K562 (cell line): ENCODE data around the gene CREB3L1. TPM values are rescaled to one million over a fixed set of nuclear protein-coding genes. Genes with fewer than 3 reads are reported as not detected.

Experiments
- HBP1 ChIP-seq: fragments of 450-650 bp; formaldehyde crosslinking; IDR thresholded peaks from 2 replicates; pipeline ENCODE4 v1.4.0; 2022; ENCODE audit warnings: missing genetic modification characterization
- HNRNPH1 ChIP-seq: fragments of 200-400 bp; formaldehyde crosslinking; optimal IDR thresholded peaks from 2 replicates; pipeline ENCODE3; 2017; ENCODE audit warnings: low read depth, mild to moderate bottlenecking, low read length, moderate library complexity
- ILF3 ChIP-seq: fragments of 450-650 bp; IDR thresholded peaks from 2 replicates; pipeline ENCODE4 v1.6.1; 2018; ENCODE audit warnings: antibody characterized with exemption, mild to moderate bottlenecking, moderate library complexity, borderline replicate concordance
- LARP7 ChIP-seq: fragments of 450-650 bp; IDR thresholded peaks from 2 replicates; pipeline ENCODE4 v1.6.1; 2016
- MGA ChIP-seq: fragments of 450-650 bp; IDR thresholded peaks from 2 replicates; pipeline ENCODE4 v1.6.1; 2016; ENCODE audit warnings: mild to moderate bottlenecking, moderate library complexity
- NFXL1 ChIP-seq: fragments of 450-650 bp; formaldehyde crosslinking; IDR thresholded peaks from 2 replicates; pipeline ENCODE4 v1.4.0; 2021; ENCODE audit warnings: mild to moderate bottlenecking
- NRF1 ChIP-seq, 2 experiments: fragments of 450-650 bp; IDR thresholded peaks in 1 of 2; conservative IDR thresholded peaks in 1 of 2; 2 replicates each; pipeline ENCODE4 v1.6.1; 2014; ENCODE audit warnings: mild to moderate bottlenecking in 2 of 2
- RFX1 ChIP-seq: fragments of 450-650 bp; IDR thresholded peaks from 2 replicates; pipeline ENCODE4 v1.6.1; 2016; ENCODE audit warnings: mild to moderate bottlenecking, moderate library complexity
- SAFB2 ChIP-seq: fragments of 200-400 bp; formaldehyde crosslinking; IDR thresholded peaks from 2 replicates; pipeline ENCODE4 v1.6.1; 2018; ENCODE audit warnings: borderline replicate concordance, low read length, low read depth, moderate library complexity; ENCODE audit not compliant: severe bottlenecking
- TCF15 ChIP-seq: fragments of 250-450 bp; sonication (Bioruptor Pico); IDR thresholded peaks from 2 replicates; pipeline ENCODE4 v1.8.0; 2022; ENCODE audit warnings: moderate library complexity, mild to moderate bottlenecking, inconsistent platforms
- ZNF57 ChIP-seq: fragments of 450-650 bp; formaldehyde crosslinking; IDR thresholded peaks from 2 replicates; pipeline ENCODE4 v1.4.0; 2020; ENCODE audit warnings: mild to moderate bottlenecking, moderate library complexity
- ZNF639 ChIP-seq, 2 experiments: fragments of 200-800 bp in 1 of 2; sonication (Bioruptor generic) in 1 of 2; sonication (generic) in 1 of 2; formaldehyde crosslinking in 1 of 2; IDR thresholded peaks in 1 of 2; conservative IDR thresholded peaks in 1 of 2; 2 replicates each; pipeline versions ENCODE4 v1.5.0 to v1.6.1; 2016 to 2020; ENCODE audit warnings: missing compliant biosample characterization in 1 of 2, missing genetic modification characterization in 1 of 2, missing genetic modification reagents in 1 of 2
- ZNF766 ChIP-seq: fragments of 200-800 bp; sonication (Bioruptor generic); conservative IDR thresholded peaks from 2 replicates; pipeline ENCODE4 v1.6.1; 2016; ENCODE audit warnings: missing genetic modification characterization, missing compliant biosample characterization
- polyA plus RNA-seq, 8 experiments: library from polyadenylated mRNA; depleted of rRNA in 4 of 8; stranded (reverse) in 5 of 8; unstranded in 3 of 8; fragments of >200 nt; fragmentation: Nextera tagmentation in 2 of 8; fragmentation: Illumina TruSeq in 1 of 8; extraction: Ambion mirVana in 2 of 8; extraction: Trizol in 1 of 8; gene quantifications; 2 replicates each; pipeline versions ENCODE4 v1.2.1 to v1.2.3, GENCODE V29; 2011 to 2014; ENCODE audit warnings: inconsistent platforms in 1 of 8, missing spikeins in 1 of 8
- total RNA-seq, 7 experiments: library from RNA; depleted of rRNA in 6 of 7; stranded (reverse); fragments of >200 nt in 6 of 7; fragmentation: Illumina TruSeq in 2 of 7; extraction: Trizol in 2 of 7; gene quantifications; 2 replicates each; pipeline versions ENCODE4 v1.2.1 to v1.2.3, GENCODE V29; 2011 to 2021; ENCODE audit warnings: low replicate concordance in 1 of 7

Gene CREB3L1
- total and polyA plus RNA-seq, 9 of the 15 experiments (the other 6 are each of a cell fraction or from before 2014, with no cell fraction given), result 1.2 to 27.6 (median 3.7) TPM

GRCh38 chr11:46363031-46363407 is 85.6 kb downstream of the CREB3L1 start (continued):
- TF ChIP-seq MGA, result no peak
- 0 out of 2 replicates have a peak, but pooled peaks have one; percentile 40 for TF ChIP-seq HBP1 (CRISPR knock-in tag)
- TF ChIP-seq HNRNPH1, result no peak
- TF ChIP-seq ZNF639 (CRISPR knock-in tag; conservative IDR thresholded peaks at IDR 0.05 in 1 of 2, IDR thresholded peaks at IDR 0.05 in 1 of 2), result peak in 1 of 2 experiments; percentile 71; a peak in 2 of 4 replicates
- no peak for TF ChIP-seq ILF3
- 0 out of 2 replicates have a peak, but pooled peaks have one; percentile 39 for TF ChIP-seq ZNF57 (CRISPR knock-in tag)
- TF ChIP-seq NFXL1 (CRISPR knock-in tag), result 0 out of 2 replicates have a peak, but pooled peaks have one; percentile 55
- TF ChIP-seq RFX1, result peak; percentile 63; the same call in 1 of the 2 replicates
- TF ChIP-seq TCF15 (CRISPR knock-in tag), result no peak
- 0 out of 4 replicates have a peak, but pooled peaks of 1 of the 2 experiments have one; percentile 17 for TF ChIP-seq NRF1 (conservative IDR thresholded peaks at IDR 0.05 in 1 of 2, IDR thresholded peaks at IDR 0.05 in 1 of 2)
- TF ChIP-seq ZNF766 (CRISPR knock-in tag), result 0 out of 2 replicates have a peak, but pooled peaks have one; percentile 39
- TF ChIP-seq LARP7, result no peak
- no peak for TF ChIP-seq SAFB2
